GM19025 (cell line): Measurements from ENCODE around the gene LY6G5C.

ENCODE experiments used
- ATAC-seq: cut with Tn5 transposase; IDR thresholded peaks from one replicate; pipeline ENCODE4 v1.9.1; 2021; ENCODE audit warnings: mild to moderate bottlenecking, low read depth, moderate library complexity; ENCODE audit not compliant: unreplicated experiment

Gene LY6G5C, protein sequence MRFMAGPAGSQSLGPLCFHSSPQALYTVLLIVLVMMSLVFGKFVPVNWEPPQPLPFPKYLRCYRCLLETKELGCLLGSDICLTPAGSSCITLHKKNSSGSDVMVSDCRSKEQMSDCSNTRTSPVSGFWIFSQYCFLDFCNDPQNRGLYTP

DNA sequence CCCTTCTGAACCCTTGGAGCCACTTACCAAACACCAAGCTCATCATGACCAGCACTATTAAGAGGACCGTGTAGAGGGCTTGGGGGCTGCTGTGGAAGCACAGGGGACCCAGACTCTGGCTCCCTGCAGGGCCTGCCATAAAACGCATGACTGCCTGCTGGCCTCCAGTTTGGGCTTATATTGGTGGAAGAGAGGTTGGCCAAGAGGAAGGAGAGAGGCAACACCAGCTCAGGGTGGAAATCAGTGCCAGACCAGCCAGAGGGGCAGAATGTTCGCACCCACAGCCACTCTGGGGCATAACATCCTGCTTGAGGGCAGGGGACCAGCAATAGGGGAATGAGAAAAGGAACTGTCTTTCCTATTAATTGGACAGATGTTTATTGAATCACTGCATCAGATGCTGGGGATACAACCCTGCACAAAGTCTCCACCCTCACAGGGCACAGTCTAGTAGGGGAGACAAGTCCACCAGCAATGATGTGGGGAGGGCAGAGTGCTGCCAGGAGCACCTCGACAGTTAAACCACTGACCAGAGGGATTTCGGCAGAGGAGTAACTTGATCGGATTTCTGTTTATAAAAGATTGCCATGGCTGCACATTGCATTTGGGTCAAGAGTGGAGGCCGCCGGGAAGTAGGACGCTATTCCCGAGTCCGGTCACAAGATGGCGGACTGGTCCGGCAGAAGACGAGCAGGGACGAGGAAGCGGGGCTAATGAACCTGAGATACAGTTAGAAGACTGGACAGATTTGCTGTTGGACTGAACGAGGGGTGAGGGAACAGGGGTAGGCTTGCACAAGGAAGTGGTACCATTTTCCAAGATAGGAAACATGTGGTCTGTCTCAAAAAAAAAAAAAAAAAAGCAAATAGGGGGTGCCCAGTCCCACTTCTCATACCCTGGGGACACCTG, at the start of gene LY6G5C:
Gene LY6G5C (minus strand): TSS at position 842 of the 909 bp plus-strand sequence. CDS start 694 bp downstream, at position 148.
- ATAC-seq = no peak

GRCh38 chr6:31729979-31730630, 49.2 kb upstream of the LY6G5C start:
- no peak for ATAC-seq

- peak; percentile 42 for ATAC-seq
Observed at GRCh38 chr6:31729515-31729978, 48.7 kb upstream of the LY6G5C start.

DNA sequence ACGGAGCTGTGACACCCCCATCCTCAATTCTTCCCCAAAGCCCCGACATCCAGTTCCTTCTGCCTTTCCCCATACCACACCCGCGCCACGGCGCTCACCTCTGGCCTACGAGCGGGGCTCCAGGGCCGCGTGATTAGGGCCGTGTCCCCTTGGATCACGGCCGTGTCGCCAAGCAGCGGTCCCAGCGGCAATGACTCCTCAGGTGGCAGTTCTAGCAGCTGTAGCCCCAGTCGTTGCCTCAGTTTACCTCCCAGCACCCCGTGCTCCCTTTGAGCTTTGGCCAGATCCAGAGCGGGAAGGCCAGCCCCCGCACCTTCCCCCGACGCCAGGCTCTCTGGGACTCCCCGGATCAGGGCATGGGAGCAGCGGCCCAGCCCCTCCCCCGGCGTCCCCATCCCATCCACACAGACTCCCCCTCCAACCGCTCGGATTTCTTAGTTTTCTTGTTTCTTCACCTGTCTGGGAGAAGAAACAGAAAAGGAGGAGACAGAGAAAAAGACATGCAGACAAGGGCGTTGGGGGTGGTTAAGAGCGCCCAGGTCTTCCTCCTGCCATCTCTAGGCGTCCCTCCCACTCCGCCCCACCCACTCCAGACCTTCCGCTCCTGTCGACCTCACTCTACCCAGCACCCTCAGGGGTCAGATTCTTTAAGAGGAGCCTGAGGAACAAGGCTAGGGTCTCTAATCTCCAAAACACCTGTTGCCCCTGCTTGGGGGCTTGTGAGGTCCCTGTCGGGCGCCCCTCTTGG, 48.1 kb upstream of the LY6G5C start, which contains the start of gene DDAH2:
Gene DDAH2 (minus strand): TSS at position 533 of the 748 bp plus-strand sequence. CDS start 138 bp downstream, at position 395.
- no peak for ATAC-seq

GRCh38 chr6:31727717-31728671, 47.1 kb upstream of the LY6G5C start:
- no peak for ATAC-seq

- no peak for ATAC-seq
Observed at GRCh38 chr6:31727034-31727716, 46.3 kb upstream of the LY6G5C start.

- no peak for ATAC-seq
Observed at GRCh38 chr6:31725502-31726350, 44.9 kb upstream of the LY6G5C start.

- no peak for ATAC-seq
Observed at GRCh38 chr6:31723980-31724691, 43.3 kb upstream of the LY6G5C start.

GRCh38 chr6:31723245-31723979, 42.5 kb upstream of the LY6G5C start, which contains the start of gene MPIG6B:
Gene MPIG6B, plus strand, starts transcription at chr6:31723373. Its CDS starts 11 bp downstream, at chr6:31723384.
- ATAC-seq = no peak

- ATAC-seq = no peak
Observed at GRCh38 chr6:31722173-31722572, 41.3 kb upstream of the LY6G5C start.

GRCh38 chr6:31721351-31722020, 40.6 kb upstream of the LY6G5C start, which contains the start of gene LY6G6C:
Gene LY6G6C, minus strand, starts transcription at chr6:31721746. Its CDS starts 67 bp downstream, at chr6:31721679.
- no peak for ATAC-seq

GRCh38 chr6:31720196-31720770, 39.4 kb upstream of the LY6G5C start:
- no peak for ATAC-seq

DNA sequence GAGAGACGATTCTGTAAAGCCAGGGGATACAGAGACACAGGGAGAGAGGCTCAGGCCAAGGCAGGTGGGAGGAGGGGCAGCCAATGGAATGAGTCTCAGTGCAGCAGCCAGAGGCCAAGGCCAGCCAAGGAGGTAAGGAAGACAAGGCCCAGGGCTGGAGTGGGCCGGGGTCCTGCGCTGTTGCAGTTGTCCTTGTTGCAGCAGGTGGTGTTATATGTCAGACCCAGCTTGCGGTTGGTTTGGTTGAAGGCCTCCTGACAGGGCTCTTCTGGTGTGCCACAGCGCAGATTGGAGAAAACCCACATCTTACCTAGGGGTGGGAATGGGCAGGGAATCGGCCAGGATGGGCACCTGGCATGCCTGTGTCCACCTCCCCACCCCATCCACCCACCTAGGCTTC, 38.1 kb upstream of the LY6G5C start:
- ATAC-seq = no peak

GRCh38 chr6:31718265-31718664, 37.4 kb upstream of the LY6G5C start:
- no peak for ATAC-seq

- no peak for ATAC-seq
Observed at GRCh38 chr6:31717499-31718222, 36.8 kb upstream of the LY6G5C start.
